A549 (cell line): ENCODE results near the gene TCEA2. TPM values are rescaled to one million over a fixed set of nuclear protein-coding genes. Genes with fewer than 3 reads are reported as not detected.
A peak's percentile ranks its signal among the peaks of the same experiment; 100 is the strongest.

ENCODE experiments used
- ATAC-seq, 2 experiments: fragments of 200-7000 bp in 1 of 2; fragments of >200 bp in 1 of 2; cut with Nextera tagmentation in 1 of 2; cut with Tn5 transposase in 1 of 2; 3 replicates each; pipeline versions ENCODE4 v1.8.0 to v1.9.1; 2018 to 2020; ENCODE audit warnings: mild to moderate bottlenecking in 1 of 2, moderate library complexity in 1 of 2
- CTCF ChIA-PET: fragments of 300-600 bp; sonication (Branson Sonifier 250); formaldehyde crosslinking; extraction: SDS; loops from one replicate; lab custom pipeline; 2021; ENCODE audit warnings: antibody characterized with exemption, inconsistent platforms; lab: Yijun Ruan, JAX
- POLR2A ChIA-PET: fragments of 350-600 bp; formaldehyde crosslinking; extraction: SDS; loops from one replicate; lab custom pipeline; 2021; ENCODE audit warnings: antibody characterized with exemption, inconsistent platforms; lab: Yijun Ruan, JAX
- DNase-seq, 2 experiments: peaks; one replicate each; pipeline versions ENCODE4 v3.0.0 to v3.0.0-alpha.2; 2011 to 2016; ENCODE audit warnings: low read depth in 1 of 2, low spot score in 1 of 2
- FAIRE-seq: peaks from 2 replicates; lab custom pipeline; 2011; peaks lifted over from hg19 to GRCh38; lab: Jason Lieb, UNC
- H3K27ac ChIP-seq, 2 experiments: fragments of >200 bp; sonication (Bioruptor Twin); formaldehyde crosslinking; 3 replicates each; pipeline ENCODE4 v1.5.1; 2016 to 2017
- H3K4me1 ChIP-seq: fragments of >200 bp; sonication (Bioruptor Twin); formaldehyde crosslinking; 3 replicates; pipeline ENCODE4 v1.6.1; 2016
- H3K4me2 ChIP-seq: fragments of >200 bp; sonication (Bioruptor Twin); formaldehyde crosslinking; 3 replicates; pipeline ENCODE4 v1.6.1; 2016
- H3K4me3 ChIP-seq: fragments of >200 bp; sonication (Bioruptor Twin); formaldehyde crosslinking; 3 replicates; pipeline ENCODE4 v1.5.1; 2016
- H3K9me3 ChIP-seq: fragments of >200 bp; sonication (Bioruptor Twin); formaldehyde crosslinking; 3 replicates; pipeline ENCODE4 v1.6.1; 2016
- CBX2 ChIP-seq: fragments of 200-600 bp; sonication (generic); IDR thresholded peaks from 2 replicates; pipeline ENCODE4 v1.6.1; 2016; ENCODE audit warnings: low read depth, mild to moderate bottlenecking, borderline replicate concordance
- CBX8 ChIP-seq: fragments of 200-600 bp; sonication (generic); IDR thresholded peaks from 2 replicates; pipeline ENCODE4 v1.6.1; 2016
- CEBPB ChIP-seq, 2 experiments: fragments of >200 bp in 1 of 2; sonication (Bioruptor Twin) in 1 of 2; formaldehyde crosslinking in 1 of 2; IDR thresholded peaks; 2 replicates each; pipeline ENCODE4 v1.6.1; 2012 to 2016
- CTCF ChIP-seq: fragments of >200 bp; sonication (Bioruptor Twin); formaldehyde crosslinking; IDR thresholded peaks from 3 replicates; pipeline ENCODE4 v1.5.1; 2016
- EHMT2 ChIP-seq: fragments of 200-600 bp; sonication (generic); IDR thresholded peaks from 2 replicates; pipeline ENCODE4 v1.6.1; 2016; ENCODE audit warnings: antibody characterized with exemption, low read depth, mild to moderate bottlenecking, moderate library complexity
- ESRRA ChIP-seq: fragments of 150-350 bp; IDR thresholded peaks from 2 replicates; pipeline ENCODE4 v1.6.1; 2014; ENCODE audit warnings: mild to moderate bottlenecking, low read length, borderline replicate concordance
- HMGXB4 ChIP-seq: fragments of 250-450 bp; sonication (Bioruptor Pico); IDR thresholded peaks from 2 replicates; pipeline ENCODE4 v1.5.0; 2021; ENCODE audit warnings: mild to moderate bottlenecking, moderate library complexity, borderline replicate concordance
- HOXA7 ChIP-seq: fragments of 250-450 bp; sonication (Bioruptor Pico); IDR thresholded peaks from 2 replicates; pipeline ENCODE4 v1.5.0; 2020; ENCODE audit warnings: mild to moderate bottlenecking, moderate library complexity
- KDM5A ChIP-seq: fragments of 200-600 bp; sonication (generic); IDR thresholded peaks from 2 replicates; pipeline ENCODE4 v1.6.1; 2016; ENCODE audit warnings: antibody characterized with exemption, mild to moderate bottlenecking
- MAFK ChIP-seq: fragments of 450-650 bp; IDR thresholded peaks from 2 replicates; pipeline ENCODE4 v1.6.1; 2014; ENCODE audit not compliant: partially characterized antibody
- PHF8 ChIP-seq: fragments of 200-600 bp; sonication (generic); IDR thresholded peaks from 2 replicates; pipeline ENCODE4 v1.6.1; 2016; ENCODE audit warnings: low read depth, mild to moderate bottlenecking, antibody characterized with exemption, moderate library complexity, borderline replicate concordance
- POLR2A ChIP-seq: IDR thresholded peaks from 2 replicates; pipeline ENCODE4 v1.6.1; 2012; ENCODE audit warnings: mild to moderate bottlenecking, low read length
- RAD21 ChIP-seq, 2 experiments: fragments of >200 bp in 1 of 2; sonication (Bioruptor Twin) in 1 of 2; formaldehyde crosslinking in 1 of 2; IDR thresholded peaks in 1 of 2; conservative IDR thresholded peaks in 1 of 2; 2 replicates in 1 of 2; 3 replicates in 1 of 2; pipeline ENCODE4 v1.6.1; 2012 to 2018; ENCODE audit warnings: inconsistent platforms in 1 of 2
- SMC3 ChIP-seq: fragments of >200 bp; sonication (Bioruptor Twin); formaldehyde crosslinking; IDR thresholded peaks from 3 replicates; pipeline ENCODE4 v1.6.1; 2018; ENCODE audit warnings: inconsistent platforms
- SREBF2 ChIP-seq: fragments of 450-650 bp; IDR thresholded peaks from 2 replicates; pipeline ENCODE4 v1.6.1; 2014; ENCODE audit warnings: mild to moderate bottlenecking, moderate library complexity
- TP53 ChIP-seq: fragments of 250-450 bp; sonication (Bioruptor Pico); IDR thresholded peaks from 2 replicates; pipeline ENCODE4 v1.5.0; 2021; ENCODE audit warnings: mild to moderate bottlenecking, moderate library complexity
- WGBS: methylation state at CpG from one replicate; pipeline ENCODE4 v1.1.6; 2017; ENCODE audit errors: missing lambda C conversion rate; 5-methylcytosine and 5-hydroxymethylcytosine counted together
- polyA plus RNA-seq, 4 experiments: library from polyadenylated mRNA; depleted of rRNA in 3 of 4; stranded (reverse); fragments of >200 nt; fragmentation: RNase III in 1 of 4; extraction: RNeasy Plus Mini Kit Qiagen cat#74134 plus additional on column Dnase treatment in 1 of 4; gene quantifications; 2 replicates in 3 of 4; 3 replicates in 1 of 4; pipeline ENCODE4 v1.2.3, GENCODE V29; 2011 to 2017
- TF ChIP-seq, protein P1 (sequence below): fragments of 150-350 bp; IDR thresholded peaks from 2 replicates; pipeline ENCODE4 v1.6.1; 2014; ENCODE audit warnings: low read depth, mild to moderate bottlenecking, low read length
- TF ChIP-seq, protein P2 (sequence below): IDR thresholded peaks from 2 replicates; pipeline ENCODE4 v1.6.1; 2012
- TF ChIP-seq, protein P3 (sequence below): fragments of 450-650 bp; IDR thresholded peaks from 2 replicates; pipeline ENCODE4 v1.6.1; 2014; ENCODE audit warnings: antibody characterized with exemption

The TCEA2 gene
- polyA plus RNA-seq, 2 of the 4 experiments (the other 2 are of a cell fraction): 11.2 to 29.8 TPM

DNA sequence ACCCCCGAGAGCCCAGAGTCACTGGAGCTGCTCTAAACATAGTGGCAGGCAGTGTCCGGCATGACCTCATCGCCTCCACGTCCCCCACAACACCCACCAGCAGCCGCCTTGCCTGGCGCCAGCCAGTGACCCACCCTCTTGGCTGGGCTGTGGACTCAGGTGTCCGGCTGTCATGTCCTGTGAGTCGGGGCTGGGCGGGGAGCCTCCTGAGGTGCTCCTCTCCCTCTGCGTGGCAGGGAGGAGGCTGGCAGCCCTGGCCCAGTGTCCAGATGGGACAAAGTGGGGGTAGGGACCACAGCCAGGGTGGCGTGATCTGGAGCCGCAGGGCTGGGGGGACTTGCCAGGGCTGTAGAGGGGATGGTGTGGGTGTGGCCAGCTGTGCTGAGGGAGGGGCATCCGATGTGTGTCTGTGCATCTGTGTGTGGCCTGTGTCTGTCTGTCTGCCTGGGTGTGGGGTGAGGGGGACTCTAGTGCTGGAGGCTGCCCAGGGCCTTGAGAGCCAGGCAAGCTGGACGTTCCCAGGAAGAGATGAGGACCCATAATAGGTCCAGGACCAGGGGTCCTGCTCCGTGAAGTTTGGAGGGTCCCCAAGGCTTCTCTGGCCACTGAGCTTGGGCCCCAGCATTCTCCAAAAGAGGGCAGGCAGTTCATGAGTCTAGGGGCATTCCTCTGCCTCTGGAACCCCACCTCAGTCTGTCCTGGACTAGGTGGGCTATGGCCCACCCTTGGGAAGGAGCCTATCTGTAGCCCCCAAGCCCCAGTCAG lies 11.3 kb upstream of the TCEA2 start:
- H3K4me2 ChIP-seq: no peak overlapping the region
- WGBS: 60% methylated on average over 14 of the region's 15 CpGs
- H3K9me3 ChIP-seq: no peaks in the 10 kb centered on the region
- POLR2A ChIA-PET: interaction anchor here (6.5 kb wide), 1 partner anchor 11 kb away, joined by 29 read pairs; the partner anchor contains the start of gene TCEA2
- CTCF ChIA-PET: interaction anchor here (1.0 to 6.1 kb wide), 6 partner anchors 8 to 77 kb away, joined by 3 to 85 read pairs (median 10); partner anchors contain the start of gene TCEA2
- DNase-seq (no peak), ATAC-seq (peak in 1 of 2 experiments; percentile 25; a peak in 2 of 6 replicates)
- H3K27ac ChIP-seq: peak overlapping the region in 1 of 2 experiments; percentile 52; a peak in 2 of 6 replicates
- peaks cover 45% of the 10 kb centered on the region for H3K4me1 ChIP-seq
- no peak overlapping the region for H3K4me3 ChIP-seq
- TF ChIP-seq, protein P1, sequence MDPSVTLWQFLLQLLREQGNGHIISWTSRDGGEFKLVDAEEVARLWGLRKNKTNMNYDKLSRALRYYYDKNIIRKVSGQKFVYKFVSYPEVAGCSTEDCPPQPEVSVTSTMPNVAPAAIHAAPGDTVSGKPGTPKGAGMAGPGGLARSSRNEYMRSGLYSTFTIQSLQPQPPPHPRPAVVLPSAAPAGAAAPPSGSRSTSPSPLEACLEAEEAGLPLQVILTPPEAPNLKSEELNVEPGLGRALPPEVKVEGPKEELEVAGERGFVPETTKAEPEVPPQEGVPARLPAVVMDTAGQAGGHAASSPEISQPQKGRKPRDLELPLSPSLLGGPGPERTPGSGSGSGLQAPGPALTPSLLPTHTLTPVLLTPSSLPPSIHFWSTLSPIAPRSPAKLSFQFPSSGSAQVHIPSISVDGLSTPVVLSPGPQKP: no peak
- TF ChIP-seq SREBF2 (no peak), POLR2A (no peak), PHF8 (no peak), EHMT2 (no peak), CBX8 (no peak), SMC3 (no peak), ESRRA (no peak), CEBPB (IDR thresholded peaks at IDR 0.05) (no peak), HOXA7 (no peak), TP53 (CRISPR knock-in tag) (no peak), MAFK (no peak), CBX2 (no peak), KDM5A (no peak), HMGXB4 (CRISPR knock-in tag) (no peak), CTCF (no peak), RAD21 (conservative IDR thresholded peaks at IDR 0.05 in 1 of 2, IDR thresholded peaks at IDR 0.05 in 1 of 2) (no peak)
- TF ChIP-seq, protein P2, sequence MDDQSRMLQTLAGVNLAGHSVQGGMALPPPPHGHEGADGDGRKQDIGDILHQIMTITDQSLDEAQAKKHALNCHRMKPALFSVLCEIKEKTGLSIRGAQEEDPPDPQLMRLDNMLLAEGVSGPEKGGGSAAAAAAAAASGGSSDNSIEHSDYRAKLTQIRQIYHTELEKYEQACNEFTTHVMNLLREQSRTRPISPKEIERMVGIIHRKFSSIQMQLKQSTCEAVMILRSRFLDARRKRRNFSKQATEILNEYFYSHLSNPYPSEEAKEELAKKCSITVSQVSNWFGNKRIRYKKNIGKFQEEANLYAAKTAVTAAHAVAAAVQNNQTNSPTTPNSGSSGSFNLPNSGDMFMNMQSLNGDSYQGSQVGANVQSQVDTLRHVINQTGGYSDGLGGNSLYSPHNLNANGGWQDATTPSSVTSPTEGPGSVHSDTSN: no peak
- TF ChIP-seq, protein P3, sequence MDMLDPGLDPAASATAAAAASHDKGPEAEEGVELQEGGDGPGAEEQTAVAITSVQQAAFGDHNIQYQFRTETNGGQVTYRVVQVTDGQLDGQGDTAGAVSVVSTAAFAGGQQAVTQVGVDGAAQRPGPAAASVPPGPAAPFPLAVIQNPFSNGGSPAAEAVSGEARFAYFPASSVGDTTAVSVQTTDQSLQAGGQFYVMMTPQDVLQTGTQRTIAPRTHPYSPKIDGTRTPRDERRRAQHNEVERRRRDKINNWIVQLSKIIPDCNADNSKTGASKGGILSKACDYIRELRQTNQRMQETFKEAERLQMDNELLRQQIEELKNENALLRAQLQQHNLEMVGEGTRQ: no peak
- TF ChIP-seq, all 56 proteins: peak for 0
- no peak for FAIRE-seq
